ENCODE data around the gene AFAP1. TPM values are rescaled to one million over a fixed set of nuclear protein-coding genes. Genes with fewer than 3 reads are reported as not detected.

Gene AFAP1
- polyA plus RNA-seq, 3 donors: not detected

DNA sequence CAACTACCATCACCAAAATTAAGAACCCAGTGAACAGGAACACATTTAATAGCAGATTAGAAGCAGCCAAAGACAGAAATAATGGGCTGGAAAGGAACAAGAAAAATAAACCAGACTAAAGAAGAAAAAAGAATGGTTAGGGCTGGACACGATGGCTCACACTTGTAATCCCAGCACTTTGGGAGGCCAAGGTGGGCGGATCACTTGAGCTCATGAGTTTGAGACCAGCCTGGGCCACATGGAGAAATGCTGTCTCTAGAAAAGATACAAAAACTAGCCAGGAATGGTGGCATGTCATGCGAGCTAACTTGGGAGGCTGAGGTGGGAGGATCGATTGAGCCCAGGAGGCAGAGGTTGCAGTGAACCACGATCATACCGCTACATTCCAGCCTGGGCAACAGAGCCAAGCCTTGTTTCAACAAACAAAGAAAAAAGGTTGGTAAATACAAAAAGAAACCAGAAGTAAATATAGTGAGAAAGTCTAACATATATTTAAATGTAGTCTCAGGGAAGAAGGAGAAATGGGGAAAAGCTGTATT, 102.0 kb downstream of the AFAP1 start:
- no peak overlapping the region for H3K4me2 ChIP-seq (replicated peaks; ENCODE audit: extremely low read depth, low read length, poor library complexity, severe bottlenecking)
- no peaks in the 10 kb centered on the region for H3K36me3 ChIP-seq (replicated peaks in 1 of 2; ENCODE audit: control insufficient read depth in 1 of 2, insufficient read depth in 2 of 2, low read length in 2 of 2)
- DNase-seq: no peak
- intact Hi-C loops (cut with micrococcal nuclease): no loop called here
- Mint-ChIP-seq H3K9me3 (peaks cover 0 to 2% (median 2%) of the 10 kb centered on the region in 7 donors), H3K36me3 (peaks cover 0 to 19% of the 10 kb centered on the region in 2 donors), H3K4me3 (no peak overlapping the region), H3K4me1 (no peaks in the 10 kb centered on the region), H3K27me3 (ENCODE audit: low read depth in 3 of 3) (peaks cover 0 to 5% (median 5%) of the 10 kb centered on the region in 3 donors), H3K27ac (no peak overlapping the region)
- H3K27me3 ChIP-seq (ENCODE audit: control insufficient read depth in 2 of 2, insufficient read depth in 2 of 2, low read length in 2 of 2): no peaks in the 10 kb centered on the region
- no peaks in the 10 kb centered on the region for H3K4me1 ChIP-seq (ENCODE audit: control insufficient read depth in 1 of 2, insufficient read depth in 2 of 2, low read length in 2 of 2)
- no peak overlapping the region for H2AFZ ChIP-seq (ENCODE audit: insufficient read depth, low read depth, low read length, poor library complexity, severe bottlenecking)
- H3K27ac ChIP-seq (ENCODE audit: low read depth in 1 of 2, low read length in 2 of 2): no peak overlapping the region
- H3K9me3 ChIP-seq (replicated peaks in 1 of 2; ENCODE audit: control insufficient read depth in 1 of 2, insufficient read depth in 1 of 2, low read length in 2 of 2): no peaks in the 10 kb centered on the region
- no peaks in the 10 kb centered on the region for H3K79me2 ChIP-seq (ENCODE audit: insufficient read depth, low read length)
- WGBS (ENCODE audit: insufficient coverage): 97% methylated on average over 3 of the region's 6 CpGs
- no peak overlapping the region for H3K9ac ChIP-seq (ENCODE audit: insufficient read depth, low read length, poor library complexity, severe bottlenecking)
- no peaks in the 10 kb centered on the region for H4K20me1 ChIP-seq (ENCODE audit: insufficient read depth, low read length)
- TF ChIP-seq, protein P1, sequence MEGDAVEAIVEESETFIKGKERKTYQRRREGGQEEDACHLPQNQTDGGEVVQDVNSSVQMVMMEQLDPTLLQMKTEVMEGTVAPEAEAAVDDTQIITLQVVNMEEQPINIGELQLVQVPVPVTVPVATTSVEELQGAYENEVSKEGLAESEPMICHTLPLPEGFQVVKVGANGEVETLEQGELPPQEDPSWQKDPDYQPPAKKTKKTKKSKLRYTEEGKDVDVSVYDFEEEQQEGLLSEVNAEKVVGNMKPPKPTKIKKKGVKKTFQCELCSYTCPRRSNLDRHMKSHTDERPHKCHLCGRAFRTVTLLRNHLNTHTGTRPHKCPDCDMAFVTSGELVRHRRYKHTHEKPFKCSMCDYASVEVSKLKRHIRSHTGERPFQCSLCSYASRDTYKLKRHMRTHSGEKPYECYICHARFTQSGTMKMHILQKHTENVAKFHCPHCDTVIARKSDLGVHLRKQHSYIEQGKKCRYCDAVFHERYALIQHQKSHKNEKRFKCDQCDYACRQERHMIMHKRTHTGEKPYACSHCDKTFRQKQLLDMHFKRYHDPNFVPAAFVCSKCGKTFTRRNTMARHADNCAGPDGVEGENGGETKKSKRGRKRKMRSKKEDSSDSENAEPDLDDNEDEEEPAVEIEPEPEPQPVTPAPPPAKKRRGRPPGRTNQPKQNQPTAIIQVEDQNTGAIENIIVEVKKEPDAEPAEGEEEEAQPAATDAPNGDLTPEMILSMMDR (IDR thresholded peaks at IDR 0.05): no peak
- H3K4me3 ChIP-seq (replicated peaks in 1 of 3; ENCODE audit: low read depth in 2 of 3, low read length in 3 of 3): no peak overlapping the region

DNA sequence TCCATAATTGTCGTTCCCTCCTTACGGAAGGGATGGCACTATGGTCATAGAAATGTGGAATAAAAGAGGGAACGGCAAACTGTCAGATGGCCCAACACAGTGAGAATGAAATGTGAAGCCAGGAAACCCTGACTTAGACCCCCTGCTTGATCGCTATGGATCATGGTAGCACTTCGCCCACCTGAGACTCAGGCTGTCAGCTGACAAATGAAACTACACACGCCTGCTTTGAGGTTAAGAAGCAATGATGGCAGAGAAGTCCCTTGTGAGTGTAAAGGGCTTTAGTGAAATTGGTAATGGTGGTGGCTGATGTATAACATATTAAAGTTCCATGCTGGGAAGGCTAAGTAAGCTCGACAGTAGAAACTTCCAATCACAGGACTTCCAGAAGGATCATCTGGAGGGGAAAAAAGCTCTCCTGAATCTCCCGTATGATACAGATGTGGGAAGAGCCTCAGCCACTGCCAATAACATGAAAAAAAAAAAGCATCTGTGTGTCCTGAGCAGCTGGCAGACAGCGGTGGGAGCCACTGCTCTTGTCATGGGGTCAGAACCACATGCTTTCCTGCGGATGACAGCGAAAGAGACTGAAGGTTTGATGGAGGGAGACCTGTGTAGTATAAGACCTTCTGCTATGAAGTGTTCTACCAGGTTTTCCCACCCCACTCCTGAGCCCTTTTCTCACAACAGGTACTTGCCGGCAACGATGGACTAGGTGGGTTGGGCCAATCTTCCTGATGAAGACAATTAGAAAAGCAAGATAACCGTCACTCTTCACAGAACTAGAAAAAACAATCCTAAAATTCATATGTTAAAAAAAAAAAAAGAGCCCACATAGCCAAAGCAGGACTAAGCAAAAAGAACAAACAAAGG, 107.6 kb downstream of the AFAP1 start:
- Histone ChIP-seq H3K9ac (ENCODE audit: insufficient read depth, low read length, poor library complexity, severe bottlenecking) (no peak overlapping the region), H4K20me1 (ENCODE audit: insufficient read depth, low read length) (no peaks in the 10 kb centered on the region), H3K36me3 (replicated peaks in 1 of 2; ENCODE audit: control insufficient read depth in 1 of 2, insufficient read depth in 2 of 2, low read length in 2 of 2) (no peaks in the 10 kb centered on the region), H3K9me3 (replicated peaks in 1 of 2; ENCODE audit: control insufficient read depth in 1 of 2, insufficient read depth in 1 of 2, low read length in 2 of 2) (peaks cover 0 to 4% of the 10 kb centered on the region in 2 donors), H3K27me3 (ENCODE audit: control insufficient read depth in 2 of 2, insufficient read depth in 2 of 2, low read length in 2 of 2) (no peaks in the 10 kb centered on the region), H3K4me3 (replicated peaks in 1 of 3; ENCODE audit: low read depth in 2 of 3, low read length in 3 of 3) (no peak overlapping the region), H3K4me2 (replicated peaks; ENCODE audit: extremely low read depth, low read length, poor library complexity, severe bottlenecking) (no peak overlapping the region), H2AFZ (ENCODE audit: insufficient read depth, low read depth, low read length, poor library complexity, severe bottlenecking) (no peak overlapping the region), H3K79me2 (ENCODE audit: insufficient read depth, low read length) (no peaks in the 10 kb centered on the region), H3K27ac (ENCODE audit: low read depth in 1 of 2, low read length in 2 of 2) (no peak overlapping the region), H3K4me1 (ENCODE audit: control insufficient read depth in 1 of 2, insufficient read depth in 2 of 2, low read length in 2 of 2) (peaks cover 12 to 13% of the 10 kb centered on the region in 2 donors)
- peaks cover 3 to 9% (median 6%) of the 10 kb centered on the region in 7 donors for H3K9me3 Mint-ChIP-seq
- peaks cover 0 to 18% of the 10 kb centered on the region in 2 donors for H3K36me3 Mint-ChIP-seq
- H3K27me3 Mint-ChIP-seq (ENCODE audit: low read depth in 3 of 3): peaks cover 0 to 4% (median 2%) of the 10 kb centered on the region in 3 donors
- peaks cover 23% of the 10 kb centered on the region for H3K4me1 Mint-ChIP-seq
- intact Hi-C loops (cut with micrococcal nuclease): no loop called here
- no peak overlapping the region for H3K27ac Mint-ChIP-seq
- DNase-seq: no peak
- TF ChIP-seq, protein P1 (IDR thresholded peaks at IDR 0.05): no peak
- H3K4me3 Mint-ChIP-seq: no peak overlapping the region
- 92% methylated on average over 5 of the region's 14 CpGs for WGBS (ENCODE audit: insufficient coverage)
